Right atrium auricular region (tissue), 2 donors: ENCODE data around the gene RGS6. TPM values are rescaled to one million over a fixed set of nuclear protein-coding genes. Genes with fewer than 3 reads are reported as not detected.

Source experiments
- DNase-seq: peaks from one replicate; pipeline ENCODE4 v3.0.0-alpha.2; 2019; ENCODE audit warnings: low spot score
- H3K27ac ChIP-seq, 2 donors: fragments of 200-600 bp; sonication (generic); 1 replicate in 1 of 2; 2 replicates in 1 of 2; pipeline ENCODE4 v1.5.1; 2016 to 2019
- H3K27me3 ChIP-seq, 2 donors: fragments of 200-600 bp; sonication (generic); one replicate each; pipeline versions ENCODE4 v1.5.1 to v1.6.0; 2017 to 2019
- H3K36me3 ChIP-seq: fragments of 200-600 bp; sonication (generic); one replicate; pipeline ENCODE4 v1.5.1; 2016
- H3K4me1 ChIP-seq, 2 donors: fragments of 200-600 bp; sonication (generic); one replicate each; pipeline versions ENCODE4 v1.5.1 to v1.6.0; 2017 to 2019
- H3K4me3 ChIP-seq, 2 donors: fragments of 200-600 bp; sonication (generic); 1 replicate in 1 of 2; 2 replicates in 1 of 2; pipeline ENCODE4 v1.5.1; 2017 to 2019; ENCODE audit warnings: mild to moderate bottlenecking in 1 of 2, moderate library complexity in 1 of 2
- H3K9me3 ChIP-seq, 2 donors: fragments of 200-600 bp; sonication (generic); one replicate each; pipeline ENCODE4 v1.5.1; 2019
- total RNA-seq, 2 donors: library from RNA; depleted of rRNA; stranded (reverse); fragments of >200 nt; gene quantifications; one replicate each; pipeline ENCODE4 v1.1.0, GENCODE V29; 2016
- TF ChIP-seq, protein P1 (sequence below), 2 donors: fragments of 200-600 bp; sonication (generic); IDR thresholded peaks; one replicate each; pipeline ENCODE4 v1.5.1; 2019; ENCODE audit warnings: antibody characterized with exemption in 2 of 2

The RGS6 gene
- total RNA-seq, 2 donors from 2014 or later = 12.1 to 13.1 TPM

DNA sequence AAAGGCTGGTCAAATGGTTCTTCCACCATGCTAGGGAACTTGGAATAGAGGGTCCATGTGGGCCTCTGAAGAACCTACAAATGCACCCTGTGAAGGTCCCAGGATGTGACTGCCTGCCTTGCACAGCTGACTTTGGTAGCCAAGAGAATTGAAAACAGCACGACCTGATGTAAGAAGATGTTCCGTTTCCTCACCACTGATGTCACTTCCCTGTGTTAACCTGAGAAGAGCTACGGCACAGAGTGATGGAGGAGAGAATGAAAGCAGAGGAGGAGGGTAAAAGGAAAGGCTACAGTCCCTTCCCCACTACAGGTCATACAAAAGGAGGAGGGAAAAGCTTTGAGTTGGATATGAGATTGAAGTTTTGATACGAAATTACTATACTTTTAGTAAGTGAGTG lies 328.8 kb downstream of the RGS6 start:
- DNase-seq = no peak
- no peaks in the 10 kb centered on the region for H3K36me3 ChIP-seq
- no peak overlapping the region for H3K4me3 ChIP-seq
- no peaks in the 10 kb centered on the region for H3K27me3 ChIP-seq
- peaks cover 0 to 4% of the 10 kb centered on the region in 2 donors for H3K9me3 ChIP-seq
- H3K4me1 ChIP-seq = no peaks in the 10 kb centered on the region
- no peak overlapping the region for H3K27ac ChIP-seq
- TF ChIP-seq, protein P1, sequence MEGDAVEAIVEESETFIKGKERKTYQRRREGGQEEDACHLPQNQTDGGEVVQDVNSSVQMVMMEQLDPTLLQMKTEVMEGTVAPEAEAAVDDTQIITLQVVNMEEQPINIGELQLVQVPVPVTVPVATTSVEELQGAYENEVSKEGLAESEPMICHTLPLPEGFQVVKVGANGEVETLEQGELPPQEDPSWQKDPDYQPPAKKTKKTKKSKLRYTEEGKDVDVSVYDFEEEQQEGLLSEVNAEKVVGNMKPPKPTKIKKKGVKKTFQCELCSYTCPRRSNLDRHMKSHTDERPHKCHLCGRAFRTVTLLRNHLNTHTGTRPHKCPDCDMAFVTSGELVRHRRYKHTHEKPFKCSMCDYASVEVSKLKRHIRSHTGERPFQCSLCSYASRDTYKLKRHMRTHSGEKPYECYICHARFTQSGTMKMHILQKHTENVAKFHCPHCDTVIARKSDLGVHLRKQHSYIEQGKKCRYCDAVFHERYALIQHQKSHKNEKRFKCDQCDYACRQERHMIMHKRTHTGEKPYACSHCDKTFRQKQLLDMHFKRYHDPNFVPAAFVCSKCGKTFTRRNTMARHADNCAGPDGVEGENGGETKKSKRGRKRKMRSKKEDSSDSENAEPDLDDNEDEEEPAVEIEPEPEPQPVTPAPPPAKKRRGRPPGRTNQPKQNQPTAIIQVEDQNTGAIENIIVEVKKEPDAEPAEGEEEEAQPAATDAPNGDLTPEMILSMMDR (IDR thresholded peaks at IDR 0.05) = no peak

DNA sequence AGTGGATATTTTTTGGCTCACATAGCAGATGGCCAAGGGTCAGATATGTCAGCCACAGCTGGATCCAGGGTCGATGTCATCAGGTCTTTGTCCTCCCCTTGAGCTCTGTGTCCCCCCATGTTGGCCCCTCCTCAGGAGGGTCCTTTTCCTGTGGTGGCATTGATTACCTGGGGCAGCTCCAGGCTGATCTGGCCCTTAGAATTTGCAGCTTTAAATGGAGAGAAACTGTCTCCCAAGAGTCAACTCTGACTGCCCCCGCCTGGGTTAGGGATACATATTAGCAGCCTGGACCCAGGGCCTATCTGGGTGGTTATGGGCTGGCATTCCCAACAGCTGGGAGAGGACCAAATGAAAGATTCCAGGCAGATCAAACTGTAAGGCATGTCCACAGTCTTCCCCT lies 330.5 kb downstream of the RGS6 start:
- H3K4me3 ChIP-seq = no peak overlapping the region
- TF ChIP-seq, protein P1 (IDR thresholded peaks at IDR 0.05) = no peak
- no peak for DNase-seq

DNA sequence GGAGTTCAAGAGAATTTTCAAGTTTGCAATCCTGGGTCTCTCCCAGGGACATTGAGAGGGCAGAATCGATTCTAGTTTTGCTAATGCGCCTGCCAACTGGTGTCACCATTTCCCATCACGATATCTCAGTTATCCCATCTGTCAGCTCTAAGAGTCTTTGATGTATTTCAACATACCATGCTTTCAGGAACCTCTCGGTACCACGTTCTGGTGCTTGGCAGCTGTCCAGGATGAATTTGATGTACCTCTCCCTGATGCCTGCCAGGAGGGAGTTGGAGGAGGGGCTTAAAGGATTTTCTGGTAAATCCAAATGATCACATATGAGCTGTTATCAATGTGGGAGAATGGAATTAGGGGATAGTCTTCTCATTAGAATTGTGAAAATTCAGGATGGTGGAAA lies 332.5 kb downstream of the RGS6 start:
- TF ChIP-seq, protein P1 (IDR thresholded peaks at IDR 0.05) = no peak
- Histone ChIP-seq H3K27ac (no peak overlapping the region), H3K4me1 (no peaks in the 10 kb centered on the region), H3K4me3 (no peak overlapping the region), H3K9me3 (no peaks in the 10 kb centered on the region), H3K27me3 (no peaks in the 10 kb centered on the region), H3K36me3 (no peaks in the 10 kb centered on the region)
- DNase-seq = no peak

More for the DNA sequence above, 330.5 kb downstream of the RGS6 start:
- Histone ChIP-seq H3K36me3 (no peaks in the 10 kb centered on the region), H3K4me1 (no peaks in the 10 kb centered on the region), H3K27ac (no peak overlapping the region), H3K9me3 (no peaks in the 10 kb centered on the region), H3K27me3 (no peaks in the 10 kb centered on the region)

DNA sequence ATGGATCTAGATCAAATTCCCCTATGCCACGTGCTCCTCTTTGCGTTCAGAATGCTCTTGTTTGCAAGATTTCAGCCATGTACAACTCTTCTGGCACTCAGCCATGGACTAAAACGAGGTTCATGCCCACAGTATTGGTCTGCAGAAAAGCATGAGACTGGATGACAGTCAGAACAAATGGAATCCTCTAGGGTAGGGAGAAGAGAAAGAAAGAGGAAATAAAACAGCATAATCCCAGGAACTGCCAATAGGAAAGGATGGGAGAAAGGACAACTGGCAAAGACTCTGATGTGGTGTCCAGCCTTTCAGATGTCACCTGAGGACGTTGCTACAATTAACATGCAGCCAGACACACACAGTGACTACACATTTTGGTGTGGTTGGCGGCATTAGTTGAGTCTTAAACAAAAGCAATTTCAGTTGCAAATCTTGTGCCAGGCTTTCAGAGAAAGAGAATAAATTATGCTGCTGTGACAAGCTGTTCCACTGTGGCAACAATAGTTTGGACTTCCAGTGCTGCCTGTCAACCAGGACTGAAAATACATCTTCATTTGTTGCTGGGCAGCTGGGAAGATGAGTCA lies 338.0 kb downstream of the RGS6 start:
- H3K36me3 ChIP-seq = no peaks in the 10 kb centered on the region
- no peaks in the 10 kb centered on the region for H3K9me3 ChIP-seq
- H3K4me1 ChIP-seq = no peaks in the 10 kb centered on the region
- H3K4me3 ChIP-seq = no peak overlapping the region
- H3K27ac ChIP-seq = no peak overlapping the region
- TF ChIP-seq, protein P1 (IDR thresholded peaks at IDR 0.05) = no peak
- no peak for DNase-seq
- no peaks in the 10 kb centered on the region for H3K27me3 ChIP-seq

DNA sequence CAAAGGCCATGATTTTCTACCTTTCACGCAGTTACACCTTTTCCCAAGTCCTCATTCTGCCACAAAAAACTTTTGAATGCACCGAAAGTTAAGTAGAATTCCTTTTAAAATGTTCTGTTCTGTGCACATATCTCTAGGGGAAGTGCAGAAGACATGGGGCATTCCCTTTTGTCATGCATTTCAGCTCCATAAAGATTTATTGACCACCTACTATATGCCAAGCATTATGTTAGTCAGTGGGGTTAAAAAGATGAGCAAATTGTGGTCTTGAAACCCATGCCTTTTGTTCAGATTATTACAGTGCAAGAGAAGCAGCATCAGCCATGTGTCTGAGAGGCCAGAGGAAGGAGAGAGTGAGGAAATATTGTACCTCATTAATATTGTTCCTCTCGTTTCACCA lies 338.5 kb downstream of the RGS6 start:
- TF ChIP-seq, protein P1 (IDR thresholded peaks at IDR 0.05) = no peak
- Histone ChIP-seq H3K36me3 (no peaks in the 10 kb centered on the region), H3K4me3 (no peak overlapping the region), H3K27me3 (no peaks in the 10 kb centered on the region), H3K4me1 (no peaks in the 10 kb centered on the region), H3K27ac (no peak overlapping the region), H3K9me3 (no peaks in the 10 kb centered on the region)
- DNase-seq = no peak

DNA sequence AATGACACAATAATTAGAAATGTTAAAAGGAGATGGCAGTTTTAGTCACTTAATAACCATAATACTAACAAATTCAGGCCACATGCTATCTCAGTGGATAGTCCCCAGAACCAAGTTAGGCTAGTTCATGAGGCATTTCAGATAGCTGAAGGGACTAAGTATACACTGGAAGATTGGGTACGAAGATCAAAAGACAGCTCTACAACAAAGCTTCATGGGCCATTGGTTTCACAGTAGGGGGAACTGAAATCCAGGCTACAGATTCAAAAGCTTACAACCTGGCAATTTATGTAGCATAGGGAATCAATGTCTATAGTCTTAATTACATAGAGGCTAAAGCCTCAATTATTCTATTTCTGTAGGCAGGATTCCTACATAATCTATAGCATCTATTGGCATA lies 343.0 kb downstream of the RGS6 start:
- Histone ChIP-seq H3K27me3 (no peaks in the 10 kb centered on the region), H3K9me3 (no peaks in the 10 kb centered on the region), H3K4me3 (no peak overlapping the region), H3K4me1 (no peaks in the 10 kb centered on the region), H3K36me3 (no peaks in the 10 kb centered on the region), H3K27ac (no peak overlapping the region)
- no peak for DNase-seq
- TF ChIP-seq, protein P1 (IDR thresholded peaks at IDR 0.05) = no peak
